ENCODE results near the gene MC1R. TPM values are rescaled to one million over a fixed set of nuclear protein-coding genes. Genes with fewer than 3 reads are reported as not detected.

Gene MC1R
- total RNA-seq, 2 experiments from 2014 or later, result 8.3 to 22.3 TPM

- no peak overlapping the region for H2AFZ ChIP-seq (ENCODE audit: low read length)
- H4K20me1 ChIP-seq (ENCODE audit: insufficient read depth, low read length), result no peaks in the 10 kb centered on the region
- intact Hi-C loops (cut with micrococcal nuclease; ENCODE audit: unreplicated experiment), result no loop called here
- H3K4me3 ChIP-seq (ENCODE audit: low read depth, low read length, poor library complexity, severe bottlenecking), result no peak overlapping the region
- TF ChIP-seq CTCF (conservative IDR thresholded peaks at IDR 0.05; ENCODE audit: low read length), result no peak
- TF ChIP-seq EZH2phosphoT487 (IDR thresholded peaks at IDR 0.05; ENCODE audit: borderline replicate concordance, low read depth, low read length), result no peak
- peak overlapping the region; percentile 76 for H3K4me2 ChIP-seq (ENCODE audit: low read length)
- H3K4me1 ChIP-seq (ENCODE audit: insufficient read depth, low read length, poor library complexity, severe bottlenecking), result peaks cover 81% of the 10 kb centered on the region
- H3K36me3 ChIP-seq (ENCODE audit: insufficient read depth, low read length), result peaks cover 24% of the 10 kb centered on the region
- CTCF ChIA-PET (ENCODE audit: unreplicated experiment), result no interaction called here
- peaks cover 25% of the 10 kb centered on the region for H3K79me2 ChIP-seq (ENCODE audit: insufficient read depth, low read depth, low read length)
- no peaks in the 10 kb centered on the region for H3K9me2 ChIP-seq (ENCODE audit: insufficient read depth, low read length)
- BruUV-seq (replicated peaks), result no TSS peak
- POLR2A ChIA-PET, result no interaction called here
- H3K27ac ChIP-seq (ENCODE audit: low read depth, low read length, poor library complexity, severe bottlenecking), result peak overlapping the region; percentile 94
- H3K9me3 ChIP-seq (ENCODE audit: low read length), result no peaks in the 10 kb centered on the region
- no peak for DNase-seq (ENCODE audit: low spot score)
These were observed 27.9 kb downstream of the MC1R start for GRCh38 chr16:89946515-89946914.

GRCh38 chr16:89949121-89949742 is 30.6 kb downstream of the MC1R start:
- no peaks in the 10 kb centered on the region for H4K20me1 ChIP-seq (ENCODE audit: insufficient read depth, low read length)
- peaks cover 40% of the 10 kb centered on the region for H3K36me3 ChIP-seq (ENCODE audit: insufficient read depth, low read length)
- CTCF ChIA-PET (ENCODE audit: unreplicated experiment), result no interaction called here
- H2AFZ ChIP-seq (ENCODE audit: low read length), result no peak overlapping the region
- TF ChIP-seq EZH2phosphoT487 (IDR thresholded peaks at IDR 0.05; ENCODE audit: borderline replicate concordance, low read depth, low read length) (no peak), CTCF (conservative IDR thresholded peaks at IDR 0.05; ENCODE audit: low read length) (no peak)
- H3K4me1 ChIP-seq (ENCODE audit: insufficient read depth, low read length, poor library complexity, severe bottlenecking), result peaks cover 84% of the 10 kb centered on the region
- DNase-seq (ENCODE audit: low spot score), result no peak
- intact Hi-C loops (cut with micrococcal nuclease; ENCODE audit: unreplicated experiment), result loop anchor here (2.0 kb wide), 2 partner anchors 24 to 64 kb away; no protein-coding TSS in a partner anchor
- H3K9me3 ChIP-seq (ENCODE audit: low read length), result no peaks in the 10 kb centered on the region
- peak overlapping the region; percentile 86 for H3K4me2 ChIP-seq (ENCODE audit: low read length)
- H3K79me2 ChIP-seq (ENCODE audit: insufficient read depth, low read depth, low read length), result peaks cover 50% of the 10 kb centered on the region
- peak overlapping the region; percentile 78 for H3K4me3 ChIP-seq (ENCODE audit: low read depth, low read length, poor library complexity, severe bottlenecking)
- POLR2A ChIA-PET, result interaction anchor here (1.0 to 2.0 kb wide), 4 partner anchors 23 to 27 kb away, joined by 3 to 13 read pairs (median 8); no protein-coding TSS in a partner anchor
- H3K9me2 ChIP-seq (ENCODE audit: insufficient read depth, low read length), result no peaks in the 10 kb centered on the region
- H3K27ac ChIP-seq (ENCODE audit: low read depth, low read length, poor library complexity, severe bottlenecking), result peak overlapping the region; percentile 97
- no TSS peak for BruUV-seq (replicated peaks)

- TF ChIP-seq CTCF (conservative IDR thresholded peaks at IDR 0.05; ENCODE audit: low read length) (no peak), EZH2phosphoT487 (IDR thresholded peaks at IDR 0.05; ENCODE audit: borderline replicate concordance, low read depth, low read length) (no peak)
- peak overlapping the region; percentile 78 for H3K4me3 ChIP-seq (ENCODE audit: low read depth, low read length, poor library complexity, severe bottlenecking)
- ChIA-PET CTCF (ENCODE audit: unreplicated experiment) (interaction anchor here (0.8 kb wide), 1 partner anchor 28 kb away, joined by 5 read pairs; no protein-coding TSS in a partner anchor), POLR2A (interaction anchor here (0.7 to 2.0 kb wide), 4 partner anchors 15 to 27 kb away, joined by 3 to 13 read pairs (median 4); no protein-coding TSS in a partner anchor)
- intact Hi-C loops (cut with micrococcal nuclease; ENCODE audit: unreplicated experiment), result loop anchor here (2.0 kb wide), 2 partner anchors 23 to 63 kb away; no protein-coding TSS in a partner anchor
- no peaks in the 10 kb centered on the region for H3K9me2 ChIP-seq (ENCODE audit: insufficient read depth, low read length)
- no TSS peak for BruUV-seq (replicated peaks)
- no peaks in the 10 kb centered on the region for H3K9me3 ChIP-seq (ENCODE audit: low read length)
- peak overlapping the region; percentile 86 for H3K4me2 ChIP-seq (ENCODE audit: low read length)
- peaks cover 46% of the 10 kb centered on the region for H3K36me3 ChIP-seq (ENCODE audit: insufficient read depth, low read length)
- H3K4me1 ChIP-seq (ENCODE audit: insufficient read depth, low read length, poor library complexity, severe bottlenecking), result peaks cover 84% of the 10 kb centered on the region
- H2AFZ ChIP-seq (ENCODE audit: low read length), result no peak overlapping the region
- no peaks in the 10 kb centered on the region for H4K20me1 ChIP-seq (ENCODE audit: insufficient read depth, low read length)
- peak overlapping the region; percentile 97 for H3K27ac ChIP-seq (ENCODE audit: low read depth, low read length, poor library complexity, severe bottlenecking)
- DNase-seq (ENCODE audit: low spot score), result peak; percentile 34
- peaks cover 56% of the 10 kb centered on the region for H3K79me2 ChIP-seq (ENCODE audit: insufficient read depth, low read depth, low read length)
These were observed 31.1 kb downstream of the MC1R start for GRCh38 chr16:89949756-89950155.

Measured in OCI-LY7 (cell line).